Activated T-helper 9 cell treated with anti-CD3 and anti-CD28 coated beads, Interleukin-2, amount 50 U/mL, for 16 hours (primary cell): Measurements from ENCODE around the gene PLSCR1.
"Not testable (repeated sequence)": the region's sequence is repeated elsewhere in the genome, so short reads cannot be mapped to it uniquely, and the experiment has no call there.

Experiments
- DNase-seq: peaks from one replicate; pipeline ENCODE4 v3.0.0-alpha.2; 2020; ENCODE audit warnings: low read depth

PLSCR1 gene

GRCh38 chr3:146513386-146514051 is 30.9 kb downstream of the PLSCR1 start:
- no peak for DNase-seq

- DNase-seq: no peak
These were observed 32.8 kb downstream of the PLSCR1 start for GRCh38 chr3:146511402-146512134.

- DNase-seq: no peak
These were observed 36.9 kb downstream of the PLSCR1 start for GRCh38 chr3:146507331-146508120.

- DNase-seq: no peak
These were observed 38.9 kb downstream of the PLSCR1 start for GRCh38 chr3:146505516-146505915.

GRCh38 chr3:146504498-146505197 is 39.8 kb downstream of the PLSCR1 start:
- no peak for DNase-seq

- DNase-seq: no peak
These were observed 40.8 kb downstream of the PLSCR1 start for GRCh38 chr3:146503461-146504202.

- DNase-seq: no peak
These were observed 41.4 kb downstream of the PLSCR1 start for GRCh38 chr3:146502887-146503460.

- DNase-seq: no peak
These were observed 42.7 kb downstream of the PLSCR1 start for GRCh38 chr3:146501752-146502151.

- DNase-seq: no peak
These were observed 44.7 kb downstream of the PLSCR1 start for GRCh38 chr3:146499701-146500100.

GRCh38 chr3:146498002-146498736 is 46.2 kb downstream of the PLSCR1 start:
- no peak for DNase-seq

GRCh38 chr3:146497145-146497843 is 47.1 kb downstream of the PLSCR1 start:
- not testable (repeated sequence) for DNase-seq

GRCh38 chr3:146496726-146497125 is 47.7 kb downstream of the PLSCR1 start:
- DNase-seq: no peak

GRCh38 chr3:146496251-146496650 is 48.2 kb downstream of the PLSCR1 start:
- no peak for DNase-seq

GRCh38 chr3:146493761-146494160 is 50.6 kb downstream of the PLSCR1 start:
- DNase-seq: no peak

- DNase-seq: no peak
These were observed 51.2 kb downstream of the PLSCR1 start for GRCh38 chr3:146493221-146493620.

- no peak for DNase-seq
These were observed 53.1 kb downstream of the PLSCR1 start for GRCh38 chr3:146491303-146491702.

GRCh38 chr3:146485297-146485696 is 59.1 kb downstream of the PLSCR1 start:
- no peak for DNase-seq

- no peak for DNase-seq
These were observed 68.2 kb downstream of the PLSCR1 start for GRCh38 chr3:146476094-146476740.

GRCh38 chr3:146474976-146475375 is 69.4 kb downstream of the PLSCR1 start:
- DNase-seq: not testable (repeated sequence)
